HG02759 (cell line): ENCODE results near the gene MIEF1.

Experiments used
- ATAC-seq: cut with Tn5 transposase; IDR thresholded peaks from one replicate; pipeline ENCODE4 v1.9.1; 2021; ENCODE audit warnings: mild to moderate bottlenecking, moderate library complexity; ENCODE audit not compliant: unreplicated experiment

Gene MIEF1

GRCh38 chr22:39502109-39502788 is at the start of gene MIEF1:
Gene MIEF1 (plus strand): TSS chr22:39502290. CDS start chr22:39511295, 9,005 bp downstream.
- peak; percentile 91 for ATAC-seq

- ATAC-seq: no peak
These were observed 49.4 kb upstream of the MIEF1 start for GRCh38 chr22:39452740-39453040.

- no peak for ATAC-seq
These were observed 48.2 kb upstream of the MIEF1 start for GRCh38 chr22:39453765-39454378.

GRCh38 chr22:39454385-39454871 is 47.7 kb upstream of the MIEF1 start:
- no peak for ATAC-seq

- ATAC-seq: peak; percentile 5
These were observed 45.4 kb upstream of the MIEF1 start, which contains the start of gene MGAT3 for GRCh38 chr22:39456522-39457197. Gene MGAT3 (plus strand): TSS chr22:39457012. CDS start chr22:39487348, 30,336 bp downstream.

- peak; percentile 38 for ATAC-seq
These were observed 44.9 kb upstream of the MIEF1 start for GRCh38 chr22:39457198-39457555.

- peak; percentile 39 for ATAC-seq
These were observed 44.3 kb upstream of the MIEF1 start for GRCh38 chr22:39457556-39458443.

- no peak for ATAC-seq
These were observed 43.5 kb upstream of the MIEF1 start for GRCh38 chr22:39458444-39459083.

GRCh38 chr22:39459681-39460080 is 42.4 kb upstream of the MIEF1 start:
- no peak for ATAC-seq

GRCh38 chr22:39462443-39463221 is 39.5 kb upstream of the MIEF1 start:
- no peak for ATAC-seq

- ATAC-seq: no peak
These were observed 38.8 kb upstream of the MIEF1 start for GRCh38 chr22:39463277-39463676.

GRCh38 chr22:39463931-39464390 is 38.1 kb upstream of the MIEF1 start:
- ATAC-seq: no peak

- ATAC-seq: no peak
These were observed 35.7 kb upstream of the MIEF1 start for GRCh38 chr22:39466228-39467006.

- ATAC-seq: no peak
These were observed 34.6 kb upstream of the MIEF1 start for GRCh38 chr22:39467390-39467895.

- ATAC-seq: no peak
These were observed 33.4 kb upstream of the MIEF1 start for GRCh38 chr22:39468487-39469325.

GRCh38 chr22:39469326-39469680 is 32.8 kb upstream of the MIEF1 start:
- no peak for ATAC-seq

GRCh38 chr22:39469681-39470450 is 32.2 kb upstream of the MIEF1 start:
- no peak for ATAC-seq
